Peyer's patch (tissue), 4 donors: ENCODE measurements around the gene HYDIN. TPM values are rescaled to one million over a fixed set of nuclear protein-coding genes. Genes with fewer than 3 reads are reported as not detected.
"Not testable (repeated sequence)": the region's sequence is repeated elsewhere in the genome, so short reads cannot be mapped to it uniquely, and the experiment has no call there.

ENCODE experiments used
- DNase-seq, 3 donors: peaks; one replicate each; pipeline ENCODE4 v3.0.0-alpha.2; 2017 to 2019
- H3K27ac ChIP-seq, 4 donors: fragments of 200-600 bp; sonication (generic); one replicate each; pipeline ENCODE4 v1.5.1; 2016 to 2019
- H3K27me3 ChIP-seq, 2 donors: fragments of 200-600 bp; sonication (generic); one replicate each; pipeline ENCODE4 v1.5.1; 2019
- H3K36me3 ChIP-seq, 3 donors: fragments of 200-600 bp; sonication (generic); one replicate each; pipeline ENCODE4 v1.5.1; 2016 to 2019
- H3K4me1 ChIP-seq, 4 donors: fragments of 200-600 bp; sonication (generic); one replicate each; pipeline ENCODE4 v1.5.1; 2016 to 2019
- H3K4me3 ChIP-seq, 4 donors: fragments of 200-600 bp; sonication (generic); 1 replicate in 3 of 4; 2 replicates in 1 of 4; pipeline ENCODE4 v1.5.1; 2016 to 2019; ENCODE audit warnings: mild to moderate bottlenecking in 1 of 4
- H3K9me3 ChIP-seq, 4 donors: fragments of 200-600 bp; sonication (generic); one replicate each; pipeline ENCODE4 v1.5.1; 2016 to 2019; ENCODE audit warnings: mild to moderate bottlenecking in 1 of 4
- CTCF ChIP-seq, 6 experiments: fragments of 450-650 bp in 4 of 6; fragments of 200-600 bp in 2 of 6; sonication (generic) in 1 of 6; IDR thresholded peaks; one replicate each; pipeline ENCODE4 v1.5.1; 2017 to 2019; ENCODE audit warnings: antibody characterized with exemption in 6 of 6, mild to moderate bottlenecking in 3 of 6, moderate library complexity in 1 of 6
- POLR2A ChIP-seq, 2 donors: fragments of 450-650 bp; IDR thresholded peaks; one replicate each; pipeline ENCODE4 v1.5.1; 2017; ENCODE audit warnings: antibody characterized with exemption in 2 of 2, mild to moderate bottlenecking in 2 of 2, moderate library complexity in 2 of 2
- total RNA-seq, 4 donors: library from RNA; depleted of rRNA; stranded (reverse); fragments of >200 nt; gene quantifications; one replicate each; pipeline ENCODE4 v1.1.0, GENCODE V29; 2016

The HYDIN gene
- total RNA-seq, 4 donors from 2014 or later = 0.35 to 4.6 (median 3.3) TPM; not detected in 1

- Histone ChIP-seq H3K27ac (no peak overlapping the region), H3K9me3 (no peaks in the 10 kb centered on the region), H3K4me1 (no peaks in the 10 kb centered on the region), H3K4me3 (no peak overlapping the region), H3K36me3 (no peaks in the 10 kb centered on the region), H3K27me3 (no peaks in the 10 kb centered on the region)
- TF ChIP-seq POLR2A (IDR thresholded peaks at IDR 0.05) = no peak
- no peak for TF ChIP-seq CTCF (IDR thresholded peaks at IDR 0.05)
- DNase-seq = no peak
Observed at GRCh38 chr16:71192387-71192786, 38.1 kb downstream of the HYDIN start.

DNA sequence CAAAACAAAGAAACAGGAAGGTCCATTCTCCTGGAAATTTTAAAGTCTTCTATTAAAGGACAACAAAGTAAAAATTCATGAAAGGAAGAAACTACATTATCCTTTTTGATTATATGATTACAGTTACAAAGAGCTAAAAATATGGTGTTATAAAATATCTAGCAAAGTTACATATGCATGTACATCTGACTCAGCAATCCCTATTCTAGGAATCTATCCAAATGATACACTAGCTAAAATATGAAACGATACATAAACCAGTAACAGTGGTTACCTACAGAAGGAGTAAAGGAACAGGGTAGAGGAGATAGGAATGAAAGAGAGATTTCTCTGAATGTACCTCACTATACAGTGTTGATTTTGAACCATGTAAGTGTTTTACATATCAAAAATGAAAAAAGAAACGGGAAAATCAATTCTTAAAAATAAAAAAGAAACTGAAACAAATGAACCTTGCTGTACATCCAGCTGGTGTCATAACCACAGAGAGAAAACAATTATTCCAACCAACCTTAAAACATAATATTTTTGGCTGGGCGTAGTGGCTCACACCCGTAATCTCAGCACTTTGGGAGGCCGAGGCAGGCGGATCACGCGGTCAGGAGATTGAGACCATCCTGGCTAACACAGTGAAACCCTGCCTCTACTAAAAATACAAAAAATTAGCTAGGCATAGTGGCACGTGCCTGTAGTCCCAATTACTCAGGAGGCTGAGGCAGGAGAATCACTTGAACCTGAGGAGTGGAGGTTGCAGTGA is 41.4 kb downstream of the HYDIN start:
- H3K4me1 ChIP-seq = no peaks in the 10 kb centered on the region
- no peak overlapping the region for H3K4me3 ChIP-seq
- no peaks in the 10 kb centered on the region for H3K27me3 ChIP-seq
- H3K27ac ChIP-seq = no peak overlapping the region
- H3K9me3 ChIP-seq = no peaks in the 10 kb centered on the region
- no peaks in the 10 kb centered on the region for H3K36me3 ChIP-seq
- DNase-seq = no peak
- TF ChIP-seq CTCF (IDR thresholded peaks at IDR 0.05) (no peak), POLR2A (IDR thresholded peaks at IDR 0.05) (no peak)

DNA sequence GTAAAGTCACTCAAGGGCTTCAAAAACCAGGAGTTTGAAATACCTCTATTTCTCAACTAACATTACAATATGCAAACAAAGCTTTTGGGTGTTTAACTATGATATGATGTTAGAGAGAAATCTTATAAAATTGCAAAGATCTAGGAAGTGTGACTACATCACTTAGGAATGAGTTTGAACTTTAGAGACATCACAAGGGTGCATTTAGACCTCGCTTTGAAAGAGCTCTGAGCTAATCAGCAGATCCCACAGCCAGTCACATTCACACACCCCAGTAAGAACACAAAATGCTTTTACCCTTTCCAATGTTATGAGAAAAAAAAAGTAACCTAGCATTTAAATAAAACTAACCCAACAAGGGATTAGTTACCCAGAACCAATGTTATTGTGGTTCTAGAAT is 45.2 kb downstream of the HYDIN start:
- DNase-seq = no peak
- TF ChIP-seq CTCF (IDR thresholded peaks at IDR 0.05) (no peak), POLR2A (IDR thresholded peaks at IDR 0.05) (no peak)
- no peaks in the 10 kb centered on the region for H3K36me3 ChIP-seq
- no peaks in the 10 kb centered on the region for H3K9me3 ChIP-seq
- no peak overlapping the region for H3K27ac ChIP-seq
- no peaks in the 10 kb centered on the region for H3K4me1 ChIP-seq
- H3K4me3 ChIP-seq = no peak overlapping the region
- no peaks in the 10 kb centered on the region for H3K27me3 ChIP-seq

DNA sequence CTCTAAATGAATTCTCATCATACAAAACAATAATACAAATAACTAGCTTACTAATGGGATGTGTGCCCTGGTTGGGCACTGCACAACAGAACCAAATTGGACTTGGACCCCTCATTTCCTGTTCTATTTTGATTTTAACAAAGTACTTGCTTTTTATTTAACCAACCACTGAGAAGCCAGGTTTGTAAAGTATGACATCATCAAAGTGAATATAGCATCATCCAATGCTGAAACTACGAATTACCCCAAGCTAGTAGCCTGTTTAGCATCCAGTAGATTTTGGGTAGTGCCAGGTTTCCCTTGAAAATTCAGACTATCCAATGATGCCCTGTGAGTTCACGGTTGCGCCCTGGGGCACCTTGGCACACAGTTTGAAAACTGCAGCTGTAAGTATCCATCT is 51.0 kb downstream of the HYDIN start:
- H3K4me1 ChIP-seq = no peaks in the 10 kb centered on the region
- H3K4me3 ChIP-seq = no peak overlapping the region
- no peak for DNase-seq
- no peaks in the 10 kb centered on the region for H3K27me3 ChIP-seq
- H3K27ac ChIP-seq = no peak overlapping the region
- no peak for TF ChIP-seq CTCF (IDR thresholded peaks at IDR 0.05)
- TF ChIP-seq POLR2A (IDR thresholded peaks at IDR 0.05) = no peak
- no peaks in the 10 kb centered on the region for H3K9me3 ChIP-seq
- no peaks in the 10 kb centered on the region for H3K36me3 ChIP-seq

- Histone ChIP-seq H3K9me3 (no peaks in the 10 kb centered on the region), H3K27me3 (no peaks in the 10 kb centered on the region), H3K4me3 (no peak overlapping the region), H3K27ac (no peak overlapping the region), H3K36me3 (no peaks in the 10 kb centered on the region), H3K4me1 (no peaks in the 10 kb centered on the region)
- no peak for DNase-seq
- TF ChIP-seq CTCF (IDR thresholded peaks at IDR 0.05) = no peak
- no peak for TF ChIP-seq POLR2A (IDR thresholded peaks at IDR 0.05)
Observed at GRCh38 chr16:71172481-71173207, 57.9 kb downstream of the HYDIN start.

- H3K9me3 ChIP-seq, H3K27ac ChIP-seq, H3K27me3 ChIP-seq, H3K4me1 ChIP-seq, H3K4me3 ChIP-seq, H3K36me3 ChIP-seq, DNase-seq: not testable (repeated sequence)
Observed at GRCh38 chr16:71161007-71161406, 69.5 kb downstream of the HYDIN start.

- not testable (repeated sequence) for H3K27ac ChIP-seq, H3K36me3 ChIP-seq, DNase-seq, H3K27me3 ChIP-seq, H3K4me1 ChIP-seq, H3K4me3 ChIP-seq, H3K9me3 ChIP-seq
Observed at GRCh38 chr16:71157278-71157677, 73.2 kb downstream of the HYDIN start.

DNA sequence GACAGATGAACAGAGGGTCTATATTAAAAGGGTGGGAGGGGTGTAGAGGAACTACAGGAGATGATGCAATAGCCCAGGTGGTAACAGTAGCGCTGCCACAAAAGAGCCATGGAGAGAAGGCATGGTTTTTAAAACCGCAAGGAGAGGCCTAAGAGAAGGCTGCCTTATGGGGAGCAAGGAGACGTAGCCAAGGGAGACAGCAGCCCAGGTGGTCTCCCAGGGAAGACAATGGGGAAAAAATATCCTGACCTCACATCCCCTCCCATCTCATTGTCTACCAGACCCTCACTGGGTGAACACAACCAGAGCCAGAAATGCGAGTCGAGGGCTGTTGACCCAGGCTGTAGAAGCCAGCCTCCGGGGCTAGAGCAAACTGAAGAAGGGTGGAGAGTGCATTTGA is 77.2 kb downstream of the HYDIN start:
- not testable (repeated sequence) for H3K4me1 ChIP-seq, H3K27me3 ChIP-seq, H3K9me3 ChIP-seq, H3K4me3 ChIP-seq, H3K27ac ChIP-seq, DNase-seq, H3K36me3 ChIP-seq

DNA sequence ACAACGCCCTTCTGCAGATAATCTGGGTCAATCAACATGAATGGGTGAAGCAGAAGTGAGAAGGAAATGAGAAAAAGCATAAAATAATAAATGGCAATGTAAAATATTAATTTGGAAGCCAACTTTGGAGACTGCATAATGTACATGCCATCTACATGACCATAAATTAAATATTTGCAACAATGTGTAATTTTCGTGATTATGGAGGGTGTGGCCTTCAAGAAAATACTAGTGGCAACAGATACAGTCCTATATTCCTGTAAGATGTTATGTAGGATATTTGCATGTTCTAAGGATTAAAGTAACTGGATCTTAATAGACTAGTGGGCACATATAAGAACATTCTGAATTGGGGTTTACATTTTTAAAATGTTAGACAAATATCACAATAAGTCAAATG is 78.9 kb downstream of the HYDIN start:
- H3K27ac ChIP-seq, H3K4me3 ChIP-seq, H3K9me3 ChIP-seq, H3K27me3 ChIP-seq, H3K4me1 ChIP-seq, H3K36me3 ChIP-seq, DNase-seq: not testable (repeated sequence)
